SK-N-SH treated with all-trans-retinoic acid at 6 μM for 48 hours (cell line): ENCODE results near the gene TCERG1L.

ENCODE experiments used
- ISL1 ChIP-seq: fragments of 250-450 bp; sonication (Bioruptor Pico); IDR thresholded peaks from 2 replicates; pipeline ENCODE4 v2.1.2; 2022; ENCODE audit warnings: mild to moderate bottlenecking, moderate library complexity
- RARB ChIP-seq: fragments of 250-450 bp; sonication (Bioruptor Pico); IDR thresholded peaks from 2 replicates; pipeline ENCODE4 v1.8.0; 2021; ENCODE audit warnings: mild to moderate bottlenecking, moderate library complexity
- ZFP3 ChIP-seq: fragments of 250-450 bp; sonication (Bioruptor Pico); IDR thresholded peaks from 2 replicates; pipeline ENCODE4 v1.5.0; 2020; ENCODE audit warnings: mild to moderate bottlenecking, moderate library complexity
- TF ChIP-seq, protein P1 (sequence below): fragments of 250-450 bp; sonication (Bioruptor Pico); IDR thresholded peaks from 2 replicates; pipeline ENCODE4 v1.8.0; 2020; ENCODE audit warnings: mild to moderate bottlenecking, moderate library complexity, borderline replicate concordance
- TF ChIP-seq, protein P2 (sequence below): fragments of 250-450 bp; sonication (Bioruptor Pico); IDR thresholded peaks from 2 replicates; pipeline ENCODE4 v1.5.1; 2020; ENCODE audit warnings: low read depth, mild to moderate bottlenecking, moderate library complexity

DNA sequence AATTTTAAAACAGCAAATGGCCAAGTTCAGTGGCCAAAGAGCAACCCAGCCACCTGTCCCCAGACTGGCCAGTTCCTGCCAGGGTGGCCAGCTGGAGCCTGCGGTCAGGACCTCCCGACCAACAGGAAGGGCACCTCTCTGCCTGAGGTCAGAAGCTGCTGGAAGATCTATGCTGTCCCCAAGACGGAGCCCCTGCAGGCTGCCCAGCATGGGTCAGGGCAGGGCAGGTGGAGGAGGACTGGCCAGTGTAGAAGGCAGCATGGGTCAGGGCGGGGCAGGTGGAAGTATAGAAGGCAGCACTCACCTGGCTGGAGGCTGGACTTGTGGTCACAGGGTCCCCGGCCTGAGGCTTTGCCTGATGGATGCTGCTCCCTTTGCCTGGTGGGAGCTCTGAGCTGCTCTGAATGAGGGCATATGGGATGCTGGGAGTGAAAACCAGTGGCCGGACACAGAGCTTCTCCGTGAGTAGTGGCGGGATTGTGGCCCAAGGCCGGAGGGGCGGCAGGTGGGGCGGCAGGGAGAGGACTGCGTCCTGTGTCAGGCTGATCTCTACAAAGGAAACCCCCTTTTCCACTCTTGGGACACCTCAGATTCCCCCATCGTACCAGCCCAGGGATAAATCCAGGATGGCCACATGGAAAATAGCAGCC is 229.2 kb downstream of the TCERG1L start:
- no peak for TF ChIP-seq ZFP3 (CRISPR knock-in tag)
- no peak for TF ChIP-seq ISL1 (CRISPR knock-in tag)
- TF ChIP-seq, protein P1, sequence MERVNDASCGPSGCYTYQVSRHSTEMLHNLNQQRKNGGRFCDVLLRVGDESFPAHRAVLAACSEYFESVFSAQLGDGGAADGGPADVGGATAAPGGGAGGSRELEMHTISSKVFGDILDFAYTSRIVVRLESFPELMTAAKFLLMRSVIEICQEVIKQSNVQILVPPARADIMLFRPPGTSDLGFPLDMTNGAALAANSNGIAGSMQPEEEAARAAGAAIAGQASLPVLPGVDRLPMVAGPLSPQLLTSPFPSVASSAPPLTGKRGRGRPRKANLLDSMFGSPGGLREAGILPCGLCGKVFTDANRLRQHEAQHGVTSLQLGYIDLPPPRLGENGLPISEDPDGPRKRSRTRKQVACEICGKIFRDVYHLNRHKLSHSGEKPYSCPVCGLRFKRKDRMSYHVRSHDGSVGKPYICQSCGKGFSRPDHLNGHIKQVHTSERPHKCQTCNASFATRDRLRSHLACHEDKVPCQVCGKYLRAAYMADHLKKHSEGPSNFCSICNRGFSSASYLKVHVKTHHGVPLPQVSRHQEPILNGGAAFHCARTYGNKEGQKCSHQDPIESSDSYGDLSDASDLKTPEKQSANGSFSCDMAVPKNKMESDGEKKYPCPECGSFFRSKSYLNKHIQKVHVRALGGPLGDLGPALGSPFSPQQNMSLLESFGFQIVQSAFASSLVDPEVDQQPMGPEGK (CRISPR knock-in tag), result no peak
- TF ChIP-seq, protein P2, sequence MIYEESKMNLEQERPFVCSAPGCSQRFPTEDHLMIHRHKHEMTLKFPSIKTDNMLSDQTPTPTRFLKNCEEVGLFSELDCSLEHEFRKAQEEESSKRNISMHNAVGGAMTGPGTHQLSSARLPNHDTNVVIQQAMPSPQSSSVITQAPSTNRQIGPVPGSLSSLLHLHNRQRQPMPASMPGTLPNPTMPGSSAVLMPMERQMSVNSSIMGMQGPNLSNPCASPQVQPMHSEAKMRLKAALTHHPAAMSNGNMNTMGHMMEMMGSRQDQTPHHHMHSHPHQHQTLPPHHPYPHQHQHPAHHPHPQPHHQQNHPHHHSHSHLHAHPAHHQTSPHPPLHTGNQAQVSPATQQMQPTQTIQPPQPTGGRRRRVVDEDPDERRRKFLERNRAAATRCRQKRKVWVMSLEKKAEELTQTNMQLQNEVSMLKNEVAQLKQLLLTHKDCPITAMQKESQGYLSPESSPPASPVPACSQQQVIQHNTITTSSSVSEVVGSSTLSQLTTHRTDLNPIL (CRISPR knock-in tag), result no peak
- no peak for TF ChIP-seq RARB (CRISPR knock-in tag)
